Lung (tissue), 12 donors: Measurements from ENCODE around the gene GPRIN3. TPM values are rescaled to one million over a fixed set of nuclear protein-coding genes. Genes with fewer than 3 reads are reported as not detected.
A peak's percentile ranks its signal among the peaks of the same experiment; 100 is the strongest.

Experiments
- ATAC-seq: fragments of 200-7000 bp; cut with Tn5 transposase; one replicate; pipeline ENCODE4 v1.9.1; 2020; ENCODE audit warnings: moderate number of reproducible peaks; ENCODE audit not compliant: insufficient read depth, low FRiP score
- DNase-seq, 3 donors: peaks; one replicate each; pipeline ENCODE4 v3.0.0-alpha.2; 2013 to 2017
- H3K27ac ChIP-seq, 2 donors: one replicate each; pipeline ENCODE4 v1.5.1; 2013; ENCODE audit warnings: mild to moderate bottlenecking in 2 of 2, moderate library complexity in 2 of 2, control low read depth in 1 of 2, inconsistent platforms in 1 of 2, low read depth in 1 of 2, low read length in 1 of 2
- H3K27me3 ChIP-seq, 3 donors: one replicate each; pipeline ENCODE4 v1.5.1; 2013; ENCODE audit warnings: low read length in 2 of 3; ENCODE audit not compliant: control insufficient read depth in 3 of 3, insufficient read depth in 3 of 3
- H3K36me3 ChIP-seq, 4 donors: one replicate each; pipeline ENCODE4 v1.5.1; 2013; ENCODE audit warnings: low read length in 4 of 4, mild to moderate bottlenecking in 1 of 4, moderate library complexity in 1 of 4; ENCODE audit not compliant: control insufficient read depth in 4 of 4, insufficient read depth in 4 of 4
- H3K4me1 ChIP-seq, 5 donors: one replicate each; pipeline ENCODE4 v1.5.1; 2013; ENCODE audit warnings: low read length in 5 of 5, mild to moderate bottlenecking in 2 of 5, moderate library complexity in 1 of 5; ENCODE audit not compliant: control insufficient read depth in 5 of 5, insufficient read depth in 5 of 5
- H3K4me3 ChIP-seq: one replicate; pipeline ENCODE4 v1.5.1; 2013; ENCODE audit warnings: mild to moderate bottlenecking, control low read depth, moderate library complexity
- H3K9ac ChIP-seq, 2 donors: one replicate each; pipeline ENCODE4 v1.5.1; 2013; ENCODE audit warnings: low read length in 2 of 2, control low read depth in 1 of 2; ENCODE audit not compliant: insufficient read depth in 1 of 2
- H3K9me3 ChIP-seq, 4 donors: one replicate each; pipeline ENCODE4 v1.5.1; 2013; ENCODE audit warnings: low read length in 3 of 4, mild to moderate bottlenecking in 1 of 4, moderate library complexity in 1 of 4; ENCODE audit not compliant: control insufficient read depth in 4 of 4, insufficient read depth in 3 of 4
- CTCF ChIP-seq: IDR thresholded peaks from 2 replicates; pipeline ENCODE4 v1.5.1; 2012; ENCODE audit warnings: mild to moderate bottlenecking; ENCODE audit errors: control extremely low read depth, extremely low read depth
- WGBS, 2 donors: extraction: QIAGEN DNeasy Blood & Tissue Kit; methylation state at CpG; one replicate each; pipeline ENCODE4 v1.1.7; 2013; 5-methylcytosine and 5-hydroxymethylcytosine counted together
- polyA plus RNA-seq, 2 donors: library from polyadenylated mRNA; stranded (reverse); fragments of 200-250 nt; gene quantifications; one replicate each; pipeline ENCODE4 v1.2.1, GENCODE V29; 2013
- total RNA-seq, 2 donors: library from RNA; depleted of rRNA in 1 of 2; stranded (reverse); fragments of >200 nt in 1 of 2; gene quantifications; one replicate each; pipeline ENCODE4 v1.2.1, GENCODE V29; 2014 to 2021
- donor health status: control.
- donor health status: control.
- donor health status: Bipolar disorder and iron deficiency.
- donor health status: healthy.
- donor health status: DM: yes; HTN: yes; CAD: no.

GPRIN3 gene
- total and polyA plus RNA-seq, 4 donors, result 1.6 to 14.4 (median 4.3) TPM

GRCh38 chr4:89288430-89288829 lies 19.2 kb downstream of the GPRIN3 start:
- no peaks in the 10 kb centered on the region for H3K9me3 ChIP-seq
- no peak for DNase-seq
- peaks cover 0 to 34% (median 0%) of the 10 kb centered on the region in 5 donors for H3K4me1 ChIP-seq
- peak overlapping the region in 1 of 2 donors; percentile 68 for H3K27ac ChIP-seq
- H3K36me3 ChIP-seq, result peaks cover 0 to 1% (median 0%) of the 10 kb centered on the region in 4 donors
- no peak overlapping the region for H3K4me3 ChIP-seq
- ATAC-seq, result no peak
- TF ChIP-seq CTCF, result no peak
- no peaks in the 10 kb centered on the region for H3K27me3 ChIP-seq
- WGBS, 2 donors, result 84 to 91% methylated on average over 2 of the region's 2 CpGs
- no peak overlapping the region for H3K9ac ChIP-seq

- Histone ChIP-seq H3K9ac (no peak overlapping the region), H3K9me3 (no peaks in the 10 kb centered on the region), H3K27me3 (no peaks in the 10 kb centered on the region), H3K36me3 (no peaks in the 10 kb centered on the region), H3K27ac (peak overlapping the region in 1 of 2 donors; percentile 48), H3K4me3 (no peak overlapping the region), H3K4me1 (peaks cover 0 to 35% (median 0%) of the 10 kb centered on the region in 5 donors)
- ATAC-seq (no peak), DNase-seq (no peak)
- WGBS, 2 donors, result 75% methylated on average over 6 of the region's 6 CpGs
- no peak for TF ChIP-seq CTCF
Measured at GRCh38 chr4:89287945-89288344, 19.7 kb downstream of the GPRIN3 start.

GRCh38 chr4:89285745-89286144 lies 21.9 kb downstream of the GPRIN3 start:
- ATAC-seq (no peak), DNase-seq (no peak)
- peak overlapping the region in 1 of 2 donors; percentile 12 for H3K27ac ChIP-seq
- H3K4me1 ChIP-seq, result peaks cover 0 to 37% (median 0%) of the 10 kb centered on the region in 5 donors
- no peaks in the 10 kb centered on the region for H3K36me3 ChIP-seq
- no peak overlapping the region for H3K4me3 ChIP-seq
- no peak for TF ChIP-seq CTCF
- WGBS, 2 donors, result 20 to 52% methylated on average over 2 of the region's 2 CpGs
- no peaks in the 10 kb centered on the region for H3K9me3 ChIP-seq
- no peak overlapping the region for H3K9ac ChIP-seq
- H3K27me3 ChIP-seq, result no peaks in the 10 kb centered on the region

GRCh38 chr4:89284828-89285227 lies 22.8 kb downstream of the GPRIN3 start:
- no peak overlapping the region for H3K9ac ChIP-seq
- DNase-seq (no peak), ATAC-seq (peak; percentile 35)
- H3K4me3 ChIP-seq, result no peak overlapping the region
- H3K36me3 ChIP-seq, result no peaks in the 10 kb centered on the region
- H3K4me1 ChIP-seq, result peaks cover 0 to 35% (median 0%) of the 10 kb centered on the region in 5 donors
- peak overlapping the region in 1 of 2 donors; percentile 85 for H3K27ac ChIP-seq
- H3K9me3 ChIP-seq, result no peaks in the 10 kb centered on the region
- H3K27me3 ChIP-seq, result no peaks in the 10 kb centered on the region
- no peak for TF ChIP-seq CTCF
- WGBS, 2 donors, result 90 to 91% methylated on average over 3 of the region's 3 CpGs
